Muscle layer of duodenum (tissue), 2 donors: ENCODE results near the gene DBF4B.
A peak's percentile ranks its signal among the peaks of the same experiment; 100 is the strongest.
"Not testable (repeated sequence)": the region's sequence is repeated elsewhere in the genome, so short reads cannot be mapped to it uniquely, and the experiment has no call there.

Source experiments
- H3K27ac ChIP-seq: one replicate; pipeline ENCODE4 v1.7.0; 2013; ENCODE audit warnings: mild to moderate bottlenecking, low read length
- H3K27me3 ChIP-seq: one replicate; pipeline ENCODE4 v1.7.0; 2013; ENCODE audit warnings: low read depth, mild to moderate bottlenecking, control low read depth, low read length
- H3K36me3 ChIP-seq, 2 donors: one replicate each; pipeline ENCODE4 v1.7.0; 2013; ENCODE audit warnings: low read length in 2 of 2, control low read depth in 1 of 2, mild to moderate bottlenecking in 1 of 2; ENCODE audit not compliant: insufficient read depth in 2 of 2, control insufficient read depth in 1 of 2
- H3K4me1 ChIP-seq, 2 donors: one replicate each; pipeline ENCODE4 v1.7.0; 2013; ENCODE audit warnings: low read length in 2 of 2, mild to moderate bottlenecking in 2 of 2, control low read depth in 1 of 2, moderate library complexity in 1 of 2; ENCODE audit not compliant: insufficient read depth in 2 of 2, control insufficient read depth in 1 of 2
- H3K4me3 ChIP-seq, 2 donors: one replicate each; pipeline ENCODE4 v1.7.0; 2013; ENCODE audit warnings: low read length in 2 of 2, low read depth in 1 of 2, mild to moderate bottlenecking in 1 of 2
- H3K9me3 ChIP-seq, 2 donors: one replicate each; pipeline ENCODE4 v1.7.0; 2013; ENCODE audit warnings: low read length in 2 of 2, control low read depth in 1 of 2, mild to moderate bottlenecking in 1 of 2; ENCODE audit not compliant: control insufficient read depth in 1 of 2
- donor health status: healthy.

DBF4B gene

GRCh38 chr17:44688675-44689476 is 19.6 kb upstream of the DBF4B start:
- Histone ChIP-seq H3K9me3 (no peaks in the 10 kb centered on the region), H3K36me3 (peaks cover 1 to 2% of the 10 kb centered on the region in 2 donors), H3K27ac (peak overlapping the region; percentile 84)

DNA sequence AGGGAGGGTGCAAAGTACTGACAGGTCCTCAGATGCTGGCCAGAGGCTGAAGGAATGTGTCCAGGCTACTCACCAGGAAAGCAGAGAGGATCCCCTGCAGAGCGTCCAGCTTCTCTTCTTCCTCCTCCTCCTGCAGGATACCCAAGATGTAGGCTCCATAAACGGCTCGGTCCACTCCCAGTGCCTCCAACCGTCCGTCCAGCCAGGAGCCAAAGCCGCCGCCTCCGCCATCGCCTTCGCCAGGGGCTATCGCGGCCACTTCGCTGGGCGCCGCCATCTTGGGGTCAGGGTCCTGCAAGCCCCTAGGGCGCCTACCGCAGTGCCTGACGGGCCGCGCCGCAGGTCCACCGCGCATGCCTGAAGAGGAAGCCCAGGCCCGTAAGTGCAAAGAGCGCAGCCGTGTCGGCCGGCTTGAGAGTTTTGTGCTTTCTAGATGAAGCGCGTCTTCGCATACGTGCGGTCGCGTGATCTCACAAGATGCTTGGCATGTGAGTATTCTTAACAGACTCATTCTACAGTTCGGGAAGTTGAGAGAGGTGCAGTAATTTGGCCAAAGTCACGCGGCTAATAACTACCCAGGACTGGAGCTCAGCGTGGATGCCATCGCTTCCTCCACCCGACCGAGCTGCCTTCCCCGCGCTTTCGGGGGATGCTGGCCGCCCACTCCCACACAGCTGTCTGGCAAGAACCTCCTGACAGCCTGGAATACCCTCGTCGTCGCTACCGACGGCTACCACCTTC is 18.8 kb upstream of the DBF4B start, which contains the start of gene CCDC43:
Gene CCDC43 (minus strand): TSS at position 300 of the 741 bp plus-strand sequence. CDS start 23 bp downstream, at position 277.
- Histone ChIP-seq H3K27ac (peak within 1 kb of the TSS; percentile 89), H3K9me3 (no peaks in the 10 kb centered on the region), H3K4me1 (peaks cover 8 to 24% of the 10 kb centered on the region in 2 donors), H3K4me3 (peak within 1 kb of the TSS; percentile 88 to 97), H3K27me3 (no peaks in the 10 kb centered on the region), H3K36me3 (no peaks in the 10 kb centered on the region)

More at GRCh38 chr17:44688675-44689476, 19.6 kb upstream of the DBF4B start:
- H3K4me1 ChIP-seq = peaks cover 8 to 24% of the 10 kb centered on the region in 2 donors
- H3K27me3 ChIP-seq = no peaks in the 10 kb centered on the region
- H3K4me3 ChIP-seq = peak overlapping the region; percentile 88 to 97

GRCh38 chr17:44690746-44691306 is 17.6 kb upstream of the DBF4B start:
- H3K4me1 ChIP-seq = peaks cover 8 to 24% of the 10 kb centered on the region in 2 donors
- not testable (repeated sequence) for H3K36me3 ChIP-seq, H3K27me3 ChIP-seq, H3K27ac ChIP-seq, H3K9me3 ChIP-seq, H3K4me3 ChIP-seq

GRCh38 chr17:44693609-44694008 is 14.9 kb upstream of the DBF4B start:
- Histone ChIP-seq H3K36me3 (no peaks in the 10 kb centered on the region), H3K27me3 (no peaks in the 10 kb centered on the region), H3K9me3 (no peaks in the 10 kb centered on the region), H3K4me3 (no peak overlapping the region), H3K4me1 (peaks cover 6 to 12% of the 10 kb centered on the region in 2 donors), H3K27ac (no peak overlapping the region)

DNA sequence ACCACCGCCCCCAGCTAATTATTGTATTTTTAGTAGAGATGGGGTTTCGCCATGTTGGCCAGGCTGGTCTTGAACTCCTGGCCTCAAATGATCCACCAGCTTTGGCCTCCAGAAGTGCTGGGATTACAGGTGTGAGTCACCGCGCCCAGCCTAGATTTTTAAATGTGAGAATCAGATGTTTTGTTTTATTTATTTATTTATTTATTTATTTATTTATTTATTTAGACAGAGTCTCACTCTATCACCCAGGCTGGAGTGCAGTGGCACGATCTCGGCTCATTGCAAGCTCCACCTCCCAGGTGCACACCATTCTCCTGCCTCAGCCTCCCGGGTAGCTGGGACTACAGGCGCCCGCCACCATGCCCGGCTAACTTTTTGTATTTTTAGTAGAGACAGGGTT is 8.2 kb upstream of the DBF4B start:
- not testable (repeated sequence) for H3K4me1 ChIP-seq, H3K4me3 ChIP-seq, H3K36me3 ChIP-seq, H3K27ac ChIP-seq, H3K27me3 ChIP-seq, H3K9me3 ChIP-seq

GRCh38 chr17:44707755-44708400 is 587 bp upstream of the DBF4B start:
- H3K27me3 ChIP-seq = no peaks in the 10 kb centered on the region
- peaks cover 0 to 17% of the 10 kb centered on the region in 2 donors for H3K4me1 ChIP-seq
- H3K9me3 ChIP-seq = no peaks in the 10 kb centered on the region
- H3K36me3 ChIP-seq = no peaks in the 10 kb centered on the region
- H3K4me3 ChIP-seq = peak overlapping the region; percentile 99 to 100
- H3K27ac ChIP-seq = peak overlapping the region; percentile 81

DNA sequence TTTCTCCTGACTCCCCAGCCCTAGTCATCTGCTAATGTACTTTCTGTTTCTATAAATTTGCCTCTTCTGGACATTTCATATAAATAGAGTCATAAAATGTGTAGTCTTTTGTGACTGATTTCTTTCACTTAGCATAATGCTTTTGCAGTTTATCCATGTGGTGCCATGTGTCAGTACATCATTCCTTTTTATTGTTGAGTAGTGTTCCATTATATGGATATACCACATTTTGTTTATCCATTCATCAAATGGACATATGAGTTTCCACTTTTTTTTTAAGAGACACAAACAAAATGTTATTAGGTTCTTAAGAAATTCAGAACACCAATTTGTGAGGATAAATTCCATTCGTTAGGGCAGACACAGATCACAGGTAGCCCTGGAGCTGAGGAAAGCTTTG is 11.0 kb downstream of the DBF4B start:
- no peak overlapping the region for H3K4me3 ChIP-seq
- H3K4me1 ChIP-seq = no peaks in the 10 kb centered on the region
- peaks cover 0 to 22% of the 10 kb centered on the region in 2 donors for H3K36me3 ChIP-seq
- H3K9me3 ChIP-seq = no peaks in the 10 kb centered on the region
- H3K27me3 ChIP-seq = no peaks in the 10 kb centered on the region
- no peak overlapping the region for H3K27ac ChIP-seq

DNA sequence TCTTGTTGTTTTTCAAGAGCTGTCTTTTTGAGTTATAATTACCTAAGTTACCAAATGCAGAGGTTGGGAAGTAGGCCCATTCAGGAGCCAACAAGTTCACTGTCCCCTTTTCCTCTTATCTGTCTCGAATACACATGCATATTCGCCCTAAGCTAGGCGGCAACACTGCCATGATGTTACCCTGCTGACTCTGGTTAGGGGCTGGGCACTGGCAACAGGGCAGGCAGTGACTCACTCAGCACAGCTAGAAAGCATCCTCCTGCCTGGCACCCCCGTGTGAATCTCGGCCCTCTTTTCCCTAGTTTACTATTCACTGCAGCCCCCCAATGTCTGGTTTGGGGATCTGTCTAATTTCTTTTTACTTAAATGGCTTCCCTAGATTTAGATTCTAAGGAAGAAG is 13.8 kb downstream of the DBF4B start:
- no peaks in the 10 kb centered on the region for H3K9me3 ChIP-seq
- H3K27ac ChIP-seq = no peak overlapping the region
- H3K36me3 ChIP-seq = peaks cover 0 to 22% of the 10 kb centered on the region in 2 donors
- no peaks in the 10 kb centered on the region for H3K4me1 ChIP-seq
- H3K4me3 ChIP-seq = no peak overlapping the region
- no peaks in the 10 kb centered on the region for H3K27me3 ChIP-seq

DNA sequence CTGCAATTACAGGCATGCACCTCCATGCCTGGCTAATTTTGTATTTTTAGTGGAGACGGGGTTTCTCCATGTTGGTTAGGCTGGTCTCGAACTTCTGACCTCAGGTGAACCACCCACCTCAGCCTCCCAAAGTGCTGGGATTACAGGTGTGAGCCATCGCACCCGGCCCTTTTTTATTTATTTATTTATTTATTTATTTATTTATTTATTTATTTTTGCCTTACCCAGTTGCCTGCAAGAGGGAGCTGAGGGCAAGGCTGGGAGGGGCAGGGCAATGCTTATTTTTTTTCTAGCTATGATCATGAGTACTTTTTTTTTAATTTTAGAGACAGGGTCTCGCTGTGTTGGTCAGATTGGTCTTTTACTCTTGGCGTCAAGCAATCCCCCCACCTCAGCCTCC is 17.7 kb downstream of the DBF4B start:
- H3K27me3 ChIP-seq, H3K4me3 ChIP-seq, H3K4me1 ChIP-seq, H3K9me3 ChIP-seq, H3K27ac ChIP-seq: not testable (repeated sequence)
- H3K36me3 ChIP-seq = peaks cover 14 to 36% of the 10 kb centered on the region in 2 donors

- Histone ChIP-seq H3K36me3 (peaks cover 14 to 21% of the 10 kb centered on the region in 2 donors), H3K4me3 (no peak overlapping the region), H3K4me1 (no peaks in the 10 kb centered on the region), H3K9me3 (no peaks in the 10 kb centered on the region), H3K27me3 (no peaks in the 10 kb centered on the region), H3K27ac (no peak overlapping the region)
These were observed 25.3 kb downstream of the DBF4B start for GRCh38 chr17:44733753-44734152.

GRCh38 chr17:44734272-44734671 is 25.8 kb downstream of the DBF4B start:
- Histone ChIP-seq H3K9me3 (no peaks in the 10 kb centered on the region), H3K36me3 (peaks cover 14 to 21% of the 10 kb centered on the region in 2 donors), H3K27ac (no peak overlapping the region), H3K27me3 (no peaks in the 10 kb centered on the region), H3K4me1 (no peaks in the 10 kb centered on the region), H3K4me3 (no peak overlapping the region)
